AG04450 (cell line): ENCODE measurements around the gene ITGAL. TPM values are rescaled to one million over a fixed set of nuclear protein-coding genes. Genes with fewer than 3 reads are reported as not detected.
"Not testable (repeated sequence)": the region's sequence is repeated elsewhere in the genome, so short reads cannot be mapped to it uniquely, and the experiment has no call there.

ENCODE experiments used
- CTCF ChIA-PET: fragments of 300-600, 350-600 bp; formaldehyde crosslinking; extraction: SDS; loops from one replicate; lab custom pipeline; 2022; ENCODE audit warnings: antibody characterized with exemption, inconsistent platforms; lab: Charles Lee
- POLR2A ChIA-PET: fragments of 350-600 bp; formaldehyde crosslinking; extraction: SDS; loops from one replicate; lab custom pipeline; 2021; ENCODE audit warnings: antibody characterized with exemption, inconsistent platforms; lab: Yijun Ruan, JAX
- DNase-seq: peaks from one replicate; pipeline ENCODE4 v3.0.0-alpha.2; 2011; ENCODE audit warnings: low read depth, low spot score
- H3K27ac ChIP-seq: one replicate; pipeline ENCODE4 v1.5.1; 2012; ENCODE audit warnings: low read depth, low read length, control low read depth
- H3K27me3 ChIP-seq: one replicate; pipeline ENCODE4 v1.6.0; 2012; ENCODE audit warnings: low read length; ENCODE audit not compliant: control insufficient read depth, insufficient read depth
- H3K4me3 ChIP-seq: 2 replicates; pipeline ENCODE4 v1.5.1; 2011; ENCODE audit warnings: mild to moderate bottlenecking, low read depth, low read length, control low read depth
- H3K9me3 ChIP-seq: 2 replicates; pipeline ENCODE4 v1.5.1; 2012; ENCODE audit warnings: low read length; ENCODE audit not compliant: control insufficient read depth, insufficient read depth
- CTCF ChIP-seq: IDR thresholded peaks from 2 replicates; pipeline ENCODE4 v1.5.1; 2011; ENCODE audit warnings: low read depth, low read length, control low read depth, inconsistent platforms
- polyA plus RNA-seq: library from polyadenylated mRNA; depleted of rRNA; stranded (reverse); fragments of >200 nt; gene quantifications from 2 replicates; pipeline ENCODE4 v1.2.3, GENCODE V29; 2011

ITGAL gene
- polyA plus RNA-seq, 1 experiment = not detected

- no peaks in the 10 kb centered on the region; the same call in 1 of the 2 replicates for H3K9me3 ChIP-seq
- no peaks in the 10 kb centered on the region for H3K27me3 ChIP-seq
- no peak for TF ChIP-seq CTCF
- no peak overlapping the region for H3K27ac ChIP-seq
- no peak for DNase-seq
- POLR2A ChIA-PET = no interaction called here
- H3K4me3 ChIP-seq = no peak overlapping the region
- CTCF ChIA-PET = no interaction called here
Measured at GRCh38 chr16:30539000-30539964, 66.7 kb downstream of the ITGAL start.

GRCh38 chr16:30539986-30540526 is 67.5 kb downstream of the ITGAL start:
- POLR2A ChIA-PET, H3K4me3 ChIP-seq, DNase-seq, H3K9me3 ChIP-seq, H3K27me3 ChIP-seq, H3K27ac ChIP-seq: not testable (repeated sequence)
- CTCF ChIA-PET = interaction anchor here (0.7 kb wide), 1 partner anchor 154 kb away, joined by 3 read pairs; no protein-coding TSS in a partner anchor

GRCh38 chr16:30540916-30541464 is 68.4 kb downstream of the ITGAL start:
- DNase-seq, H3K9me3 ChIP-seq, CTCF ChIA-PET, H3K27me3 ChIP-seq, H3K4me3 ChIP-seq: not testable (repeated sequence)
- H3K27ac ChIP-seq = peak overlapping the region; percentile 75
- POLR2A ChIA-PET = interaction anchor here (0.6 to 1.3 kb wide), 2 partner anchors 17 to 60 kb away, joined by 3 to 5 read pairs; partner anchors contain the start of gene ZNF764

GRCh38 chr16:30541502-30542329 is 69.2 kb downstream of the ITGAL start:
- no peaks in the 10 kb centered on the region for H3K27me3 ChIP-seq
- DNase-seq = peak; percentile 53
- POLR2A ChIA-PET = interaction anchor here (0.6 to 1.3 kb wide), 2 partner anchors 16 to 61 kb away, joined by 3 to 5 read pairs; partner anchors contain the start of gene ZNF764

GRCh38 chr16:30543067-30543466 is 70.5 kb downstream of the ITGAL start:
- Histone ChIP-seq H3K4me3 (no peak overlapping the region), H3K27ac (no peak overlapping the region), H3K27me3 (no peaks in the 10 kb centered on the region), H3K9me3 (no peaks in the 10 kb centered on the region)
- ChIA-PET CTCF (no interaction called here), POLR2A (no interaction called here)
- DNase-seq = no peak
- no peak for TF ChIP-seq CTCF

More at GRCh38 chr16:30541502-30542329, 69.2 kb downstream of the ITGAL start:
- H3K27ac ChIP-seq = peak overlapping the region; percentile 75
- H3K9me3 ChIP-seq = no peaks in the 10 kb centered on the region
- CTCF ChIA-PET = interaction anchor here (1.1 kb wide), 1 partner anchor 88 kb away, joined by 3 read pairs; no protein-coding TSS in a partner anchor
- H3K4me3 ChIP-seq = no peak overlapping the region
- TF ChIP-seq CTCF = no peak
